SK-N-SH (cell line): ENCODE data around the gene ISCA2. TPM values are rescaled to one million over a fixed set of nuclear protein-coding genes. Genes with fewer than 3 reads are reported as not detected.

Experiments used
- CTCF ChIA-PET: fragments of 300-600, 350-600 bp; formaldehyde crosslinking; extraction: SDS; loops from one replicate; lab custom pipeline; 2021; lab: Yijun Ruan, JAX
- POLR2A ChIA-PET: fragments of 350-600 bp; sonication (Branson Sonifier 250); formaldehyde crosslinking; extraction: SDS; loops from one replicate; lab custom pipeline; 2020; ENCODE audit warnings: antibody characterized with exemption, inconsistent platforms; lab: Yijun Ruan, JAX
- DNase-seq: peaks from one replicate; pipeline ENCODE4 v3.0.0; 2012
- H2AFZ ChIP-seq: fragments of 200-600 bp; sonication (generic); 2 replicates; pipeline ENCODE4 v1.8.1; 2016; ENCODE audit warnings: antibody characterized with exemption, mild to moderate bottlenecking, low read depth
- H3F3A ChIP-seq: fragments of 200-600 bp; sonication (generic); replicated peaks from 2 replicates; pipeline ENCODE3; 2016; ENCODE audit warnings: antibody characterized with exemption, mild to moderate bottlenecking; ENCODE audit not compliant: insufficient read depth
- H3K27ac ChIP-seq, 2 experiments: fragments of 200-500 bp in 1 of 2; fragments of 200-600 bp in 1 of 2; sonication (Bioruptor generic) in 1 of 2; sonication (generic), shearing (Covaris generic) in 1 of 2; 2 replicates each; pipeline versions ENCODE4 v1.5.1 to v1.6.1; 2014 to 2016; ENCODE audit warnings: low read depth in 2 of 2, inconsistent platforms in 1 of 2, low read length in 1 of 2, mild to moderate bottlenecking in 1 of 2, mixed read lengths in 1 of 2
- H3K27me3 ChIP-seq: fragments of 200-600 bp; sonication (generic), shearing (Covaris generic); 2 replicates; pipeline ENCODE4 v1.6.1; 2016; ENCODE audit warnings: mixed run types; ENCODE audit not compliant: insufficient read depth
- H3K36me3 ChIP-seq, 2 experiments: fragments of 200-500 bp in 1 of 2; fragments of 200-600 bp in 1 of 2; sonication (Bioruptor generic) in 1 of 2; sonication (generic) in 1 of 2; replicated peaks in 1 of 2; 2 replicates each; pipeline versions ENCODE3 to v1.5.1; 2014 to 2016; ENCODE audit warnings: low read length in 1 of 2, mild to moderate bottlenecking in 1 of 2; ENCODE audit not compliant: insufficient read depth in 2 of 2, control insufficient read depth in 1 of 2
- H3K4me1 ChIP-seq, 2 experiments: fragments of 200-500 bp in 1 of 2; fragments of 200-600 bp in 1 of 2; sonication (Bioruptor generic) in 1 of 2; sonication (generic), shearing (Covaris generic) in 1 of 2; 2 replicates each; pipeline versions ENCODE4 v1.5.1 to v1.6.1; 2014 to 2016; ENCODE audit warnings: low read depth in 1 of 2, low read length in 1 of 2, mixed run types in 1 of 2; ENCODE audit not compliant: insufficient read depth in 2 of 2, control insufficient read depth in 1 of 2
- H3K4me2 ChIP-seq: fragments of 200-600 bp; sonication (generic), shearing (Covaris generic); 2 replicates; pipeline ENCODE4 v1.6.1; 2017; ENCODE audit warnings: mixed run types
- H3K4me3 ChIP-seq, 2 experiments: fragments of 200-500 bp in 1 of 2; fragments of 200-600 bp in 1 of 2; sonication (Bioruptor generic) in 1 of 2; sonication (generic), shearing (Covaris generic) in 1 of 2; 2 replicates each; pipeline versions ENCODE4 v1.5.1 to v1.8.1; 2014 to 2016; ENCODE audit warnings: low read depth in 2 of 2, inconsistent platforms in 1 of 2, low read length in 1 of 2, mild to moderate bottlenecking in 1 of 2, mixed read lengths in 1 of 2, moderate library complexity in 1 of 2
- H3K79me2 ChIP-seq: fragments of 200-600 bp; sonication (generic); 2 replicates; pipeline ENCODE4 v1.8.1; 2017; ENCODE audit warnings: mild to moderate bottlenecking; ENCODE audit not compliant: insufficient read depth
- H3K9ac ChIP-seq: fragments of 200-600 bp; sonication (generic); 2 replicates; pipeline ENCODE4 v1.6.1; 2017; ENCODE audit warnings: mixed run types
- H3K9me2 ChIP-seq: fragments of 200-600 bp; sonication (generic); 2 replicates; pipeline ENCODE4 v1.6.1; 2017; ENCODE audit warnings: mixed run types
- H3K9me3 ChIP-seq: fragments of 200-600 bp; sonication (generic); 2 replicates; pipeline ENCODE4 v1.6.1; 2017; ENCODE audit warnings: mixed run types, mild to moderate bottlenecking, moderate library complexity
- H4K20me1 ChIP-seq: fragments of 200-600 bp; sonication (generic); 2 replicates; pipeline ENCODE4 v1.6.1; 2017; ENCODE audit warnings: mild to moderate bottlenecking, mixed run types; ENCODE audit not compliant: insufficient read depth
- CTCF ChIP-seq: fragments of 200-600 bp; sonication (generic); IDR thresholded peaks from 2 replicates; pipeline ENCODE4 v1.6.1; 2017; ENCODE audit warnings: antibody characterized with exemption, mild to moderate bottlenecking, moderate library complexity
- ELF1 ChIP-seq: IDR thresholded peaks from 2 replicates; pipeline ENCODE4 v1.4.0; 2012
- EP300 ChIP-seq, 2 experiments: IDR thresholded peaks; 2 replicates each; pipeline versions ENCODE4 v1.4.0 to v1.6.1; 2012; ENCODE audit warnings: borderline replicate concordance in 1 of 2, low read depth in 1 of 2, low read length in 1 of 2
- EZH2phosphoT487 ChIP-seq: fragments of 200-600 bp; sonication (generic); IDR thresholded peaks from 2 replicates; pipeline ENCODE4 v1.6.1; 2017; ENCODE audit warnings: low read depth, mixed run types, mild to moderate bottlenecking, antibody characterized with exemption, moderate library complexity, borderline replicate concordance
- FOSL2 ChIP-seq: IDR thresholded peaks from 2 replicates; pipeline ENCODE4 v1.4.0; 2012; ENCODE audit warnings: low read depth, mild to moderate bottlenecking, moderate library complexity, borderline replicate concordance
- FOXJ3 ChIP-seq: sonication (generic); formaldehyde crosslinking; IDR thresholded peaks from 2 replicates; pipeline ENCODE4 v1.5.1; 2020; ENCODE audit warnings: mild to moderate bottlenecking, missing genetic modification reagents
- FOXM1 ChIP-seq: IDR thresholded peaks from 2 replicates; pipeline ENCODE4 v1.4.0; 2012; ENCODE audit warnings: low read depth, mild to moderate bottlenecking
- IRF3 ChIP-seq: fragments of 150-350 bp; IDR thresholded peaks from 2 replicates; pipeline ENCODE4 v1.6.1; 2016; ENCODE audit warnings: mild to moderate bottlenecking, low read depth, low read length
- JUND ChIP-seq: IDR thresholded peaks from 2 replicates; pipeline ENCODE4 v1.4.0; 2012
- MEF2A ChIP-seq: IDR thresholded peaks from 2 replicates; pipeline ENCODE4 v1.4.0; 2012; ENCODE audit warnings: low read depth, borderline replicate concordance
- RFX5 ChIP-seq: IDR thresholded peaks from 2 replicates; pipeline ENCODE4 v1.6.1; 2012; ENCODE audit warnings: mild to moderate bottlenecking, improper control_type of control experiment, low read length
- SIN3A ChIP-seq: IDR thresholded peaks from 2 replicates; pipeline ENCODE4 v1.6.1; 2012; ENCODE audit warnings: low read depth, mild to moderate bottlenecking, low read length, moderate library complexity, borderline replicate concordance
- TAF1 ChIP-seq: IDR thresholded peaks from 2 replicates; pipeline ENCODE4 v1.6.1; 2012; ENCODE audit warnings: low read depth, mild to moderate bottlenecking, low read length, moderate library complexity, borderline replicate concordance
- USF1 ChIP-seq: IDR thresholded peaks from 2 replicates; pipeline ENCODE4 v1.4.0; 2012; ENCODE audit warnings: low read depth, borderline replicate concordance
- USF2 ChIP-seq: fragments of 150-350 bp; IDR thresholded peaks from 2 replicates; pipeline ENCODE4 v1.6.1; 2017; ENCODE audit warnings: antibody characterized with exemption, low read length, low read depth, borderline replicate concordance
- YY1 ChIP-seq: IDR thresholded peaks from 2 replicates; pipeline ENCODE4 v1.4.0; 2012; ENCODE audit warnings: low read depth, mild to moderate bottlenecking
- ZBTB33 ChIP-seq: IDR thresholded peaks from 2 replicates; pipeline ENCODE4 v1.4.0; 2012; ENCODE audit warnings: low read depth, borderline replicate concordance
- WGBS: methylation state at CpG from one replicate; pipeline ENCODE4 v1.1.6; 2017; ENCODE audit warnings: low lambda C conversion rate; 5-methylcytosine and 5-hydroxymethylcytosine counted together
- polyA plus RNA-seq, 3 experiments: library from polyadenylated mRNA; depleted of rRNA; stranded (reverse); fragments of >200 nt; gene quantifications; 2 replicates each; pipeline ENCODE4 v1.2.3, GENCODE V29; 2012

ISCA2 gene
- polyA plus RNA-seq, 1 of the 3 experiments (the other 2 are of a cell fraction), result 51.9 TPM

- H3K36me3 ChIP-seq, result peaks cover 35 to 45% of the 10 kb centered on the region in 2 experiments
- no peaks in the 10 kb centered on the region for H3K27me3 ChIP-seq
- no peak for DNase-seq
- no peak overlapping the region for H2AFZ ChIP-seq
- WGBS, result 95% methylated on average over 8 of the region's 8 CpGs
- H3K4me2 ChIP-seq, result no peak overlapping the region
- H3F3A ChIP-seq, result peaks cover 3% of the 10 kb centered on the region
- no peaks in the 10 kb centered on the region for H3K9me3 ChIP-seq
- H3K4me3 ChIP-seq, result no peak overlapping the region
- peaks cover 0 to 12% of the 10 kb centered on the region in 2 experiments; a peak in 1 of 4 replicates for H3K4me1 ChIP-seq
- no peaks in the 10 kb centered on the region for H3K79me2 ChIP-seq
- no peaks in the 10 kb centered on the region for H4K20me1 ChIP-seq
- CTCF ChIA-PET, result interaction anchor here (0.9 to 1.5 kb wide), 2 partner anchors 14 to 15 kb away, joined by 3 to 9 read pairs; no protein-coding TSS in a partner anchor
- H3K9ac ChIP-seq, result no peak overlapping the region
- POLR2A ChIA-PET, result no interaction called here
- H3K27ac ChIP-seq, result no peak overlapping the region
- H3K9me2 ChIP-seq, result no peaks in the 10 kb centered on the region
- TF ChIP-seq EZH2phosphoT487 (no peak), FOXJ3 (CRISPR knock-in tag) (no peak), YY1 (no peak), SIN3A (no peak), USF2 (no peak), FOSL2 (no peak), CTCF (no peak), FOXM1 (no peak)
Measured at GRCh38 chr14:74515891-74516412, 22.4 kb downstream of the ISCA2 start.

GRCh38 chr14:74516451-74517160, 23.0 kb downstream of the ISCA2 start:
- Histone ChIP-seq H3K9me2 (no peaks in the 10 kb centered on the region), H3K9me3 (no peaks in the 10 kb centered on the region), H3K79me2 (no peaks in the 10 kb centered on the region), H3K27me3 (no peaks in the 10 kb centered on the region), H3K27ac (no peak overlapping the region), H3K4me1 (peaks cover 0 to 12% of the 10 kb centered on the region in 2 experiments; a peak in 1 of 4 replicates), H3K9ac (no peak overlapping the region), H4K20me1 (no peaks in the 10 kb centered on the region), H3K4me3 (no peak overlapping the region), H3K4me2 (no peak overlapping the region), H3F3A (peaks cover 3% of the 10 kb centered on the region), H2AFZ (no peak overlapping the region), H3K36me3 (peaks cover 37 to 49% of the 10 kb centered on the region in 2 experiments)
- no peak for DNase-seq
- ChIA-PET POLR2A (no interaction called here), CTCF (interaction anchor here (1.5 to 3.9 kb wide), 2 partner anchors 14 to 15 kb away, joined by 9 to 21 read pairs; no protein-coding TSS in a partner anchor)
- WGBS, result 98% methylated on average over 7 of the region's 12 CpGs
- TF ChIP-seq TAF1, result no peak
- no peak for TF ChIP-seq USF1
- TF ChIP-seq IRF3, result no peak
- TF ChIP-seq FOXJ3 (CRISPR knock-in tag), result no peak
- no peak for TF ChIP-seq EZH2phosphoT487
- TF ChIP-seq EP300 (IDR thresholded peaks at IDR 0.05; ENCODE audit: borderline replicate concordance in 1 of 2, low read depth in 1 of 2, low read length in 1 of 2), result no peak
- TF ChIP-seq JUND, result no peak
- no peak for TF ChIP-seq ZBTB33
- TF ChIP-seq FOSL2, result no peak
- no peak for TF ChIP-seq RFX5
- TF ChIP-seq MEF2A, result no peak
- no peak for TF ChIP-seq SIN3A
- no peak for TF ChIP-seq ELF1
